OCI-LY3 (cell line): ENCODE measurements around the gene MED27.

Experiments used
- H2AFZ ChIP-seq: fragments of 200-600, 300-600 bp; shearing (Covaris generic); 2 replicates; pipeline ENCODE4 v1.6.0; 2014; ENCODE audit warnings: antibody characterized with exemption, low read depth, low read length
- H3K27ac ChIP-seq: fragments of 200-600, 300-600 bp; sonication (generic); 2 replicates; pipeline ENCODE4 v1.5.1; 2014; ENCODE audit warnings: mild to moderate bottlenecking, low read length, moderate library complexity, mixed read lengths
- H3K27me3 ChIP-seq: fragments of 200-600, 300-600 bp; sonication (generic); 2 replicates; pipeline ENCODE4 v1.6.1; 2014; ENCODE audit warnings: low read depth, low read length, mixed read lengths
- H3K36me3 ChIP-seq: fragments of 200-600, 300-600 bp; sonication (generic); replicated peaks from 2 replicates; pipeline ENCODE3; 2014; ENCODE audit warnings: low read depth, low read length, mixed read lengths
- H3K4me1 ChIP-seq: fragments of 300-600, 200-600 bp; sonication (generic); 2 replicates; pipeline ENCODE4 v1.6.1; 2014; ENCODE audit warnings: low read length, mixed read lengths
- H3K4me2 ChIP-seq: fragments of 200-600, 300-600 bp; sonication (generic); 2 replicates; pipeline ENCODE4 v1.6.1; 2014; ENCODE audit warnings: low read length, mixed read lengths
- H3K4me3 ChIP-seq: fragments of 300-600, 200-600 bp; sonication (generic); 2 replicates; pipeline ENCODE4 v1.5.1; 2014; ENCODE audit warnings: antibody characterized with exemption, mild to moderate bottlenecking, low read length, moderate library complexity
- H3K79me2 ChIP-seq: fragments of 300-600, 200-600 bp; shearing (Covaris generic); 2 replicates; pipeline ENCODE4 v1.6.1; 2014; ENCODE audit warnings: mild to moderate bottlenecking, low read length, mixed read lengths
- H3K9ac ChIP-seq: fragments of 300-600, 200-600 bp; shearing (Covaris generic); 2 replicates; pipeline ENCODE4 v1.6.0; 2014; ENCODE audit warnings: mild to moderate bottlenecking, low read length, moderate library complexity
- H3K9me3 ChIP-seq: fragments of 200-600, 300-600 bp; shearing (Covaris generic); 2 replicates; pipeline ENCODE4 v1.6.1; 2014; ENCODE audit warnings: low read length, mixed read lengths; ENCODE audit not compliant: insufficient read depth
- H4K20me1 ChIP-seq: fragments of 200-600, 300-600 bp; sonication (generic); 2 replicates; pipeline ENCODE4 v1.6.1; 2016; ENCODE audit warnings: low read length, mixed read lengths; ENCODE audit not compliant: insufficient read depth
- CTCF ChIP-seq: fragments of 200-600, 300-600 bp; sonication (generic); IDR thresholded peaks from 2 replicates; pipeline ENCODE4 v1.5.1; 2014; ENCODE audit warnings: antibody characterized with exemption, low read length, low read depth
- EZH2phosphoT487 ChIP-seq: fragments of 200-600 bp; shearing (Covaris generic); IDR thresholded peaks from 2 replicates; pipeline ENCODE4 v1.6.1; 2018; ENCODE audit warnings: antibody characterized with exemption, mixed run types, low read depth

Gene MED27

GRCh38 chr9:131843989-131844744 lies 235.5 kb downstream of the MED27 start:
- no peak overlapping the region for H3K9ac ChIP-seq

DNA sequence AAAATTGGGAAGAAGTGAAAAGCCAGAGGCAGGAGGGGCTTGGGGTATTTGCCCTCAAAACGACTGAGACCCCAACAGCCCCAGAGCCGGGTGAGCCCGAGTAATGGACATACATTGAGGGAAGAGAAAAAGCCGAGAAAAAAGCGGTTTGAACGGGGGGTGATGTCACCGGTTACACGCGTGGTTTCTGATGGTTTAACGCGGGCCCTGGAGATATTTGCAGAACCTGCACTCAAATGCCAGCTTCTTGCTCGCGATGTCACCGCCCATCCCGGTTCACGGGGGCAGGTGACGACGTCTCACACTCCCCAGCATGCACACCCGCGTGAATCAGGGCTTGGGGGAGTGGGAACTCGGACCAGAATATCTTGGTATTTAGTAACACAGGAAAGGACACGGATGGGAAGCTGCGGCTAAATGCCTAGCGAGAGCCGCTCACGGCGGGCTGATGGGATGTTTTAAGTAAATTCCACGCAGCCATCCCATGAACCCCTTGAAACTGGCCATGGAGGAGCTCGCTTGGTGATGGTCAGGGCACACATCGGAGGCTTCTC lies 237.8 kb downstream of the MED27 start:
- Histone ChIP-seq H3K79me2 (no peaks in the 10 kb centered on the region), H3K4me2 (no peak overlapping the region), H3K27me3 (no peaks in the 10 kb centered on the region), H3K9me3 (no peaks in the 10 kb centered on the region), H3K36me3 (no peaks in the 10 kb centered on the region), H3K9ac (no peak overlapping the region), H3K4me3 (no peak overlapping the region), H3K27ac (no peak overlapping the region), H4K20me1 (no peaks in the 10 kb centered on the region), H2AFZ (no peak overlapping the region), H3K4me1 (no peaks in the 10 kb centered on the region)
- TF ChIP-seq CTCF = no peak
- TF ChIP-seq EZH2phosphoT487 = no peak

More at GRCh38 chr9:131843989-131844744, 235.5 kb downstream of the MED27 start:
- no peaks in the 10 kb centered on the region for H3K79me2 ChIP-seq
- TF ChIP-seq EZH2phosphoT487 = no peak
- TF ChIP-seq CTCF = no peak
- H3K4me2 ChIP-seq = no peak overlapping the region
- H3K9me3 ChIP-seq = no peaks in the 10 kb centered on the region
- no peak overlapping the region for H3K27ac ChIP-seq
- no peak overlapping the region for H3K4me3 ChIP-seq
- no peaks in the 10 kb centered on the region for H3K4me1 ChIP-seq
- no peaks in the 10 kb centered on the region for H3K27me3 ChIP-seq
- no peaks in the 10 kb centered on the region for H3K36me3 ChIP-seq
- no peaks in the 10 kb centered on the region for H4K20me1 ChIP-seq
- no peak overlapping the region for H2AFZ ChIP-seq

GRCh38 chr9:131840751-131841702 lies 238.6 kb downstream of the MED27 start:
- no peaks in the 10 kb centered on the region for H4K20me1 ChIP-seq
- H3K4me3 ChIP-seq = no peak overlapping the region
- H2AFZ ChIP-seq = no peak overlapping the region
- no peaks in the 10 kb centered on the region for H3K4me1 ChIP-seq
- H3K36me3 ChIP-seq = no peaks in the 10 kb centered on the region
- no peak overlapping the region for H3K4me2 ChIP-seq
- TF ChIP-seq CTCF (no peak), EZH2phosphoT487 (no peak)
- no peaks in the 10 kb centered on the region for H3K79me2 ChIP-seq
- no peak overlapping the region for H3K9ac ChIP-seq
- H3K27me3 ChIP-seq = no peaks in the 10 kb centered on the region
- H3K27ac ChIP-seq = no peak overlapping the region
- no peaks in the 10 kb centered on the region for H3K9me3 ChIP-seq

- no peak for TF ChIP-seq CTCF
- no peak for TF ChIP-seq EZH2phosphoT487
- Histone ChIP-seq H3K4me3 (no peak overlapping the region), H3K9me3 (no peaks in the 10 kb centered on the region), H2AFZ (no peak overlapping the region), H4K20me1 (no peaks in the 10 kb centered on the region), H3K9ac (no peak overlapping the region), H3K4me2 (no peak overlapping the region), H3K27ac (no peak overlapping the region), H3K36me3 (no peaks in the 10 kb centered on the region), H3K27me3 (no peaks in the 10 kb centered on the region), H3K79me2 (no peaks in the 10 kb centered on the region), H3K4me1 (no peaks in the 10 kb centered on the region)
These were observed 239.4 kb downstream of the MED27 start for GRCh38 chr9:131840220-131840619.
